DND-41 (cell line): ENCODE measurements around the gene TAT.

Experiments used
- CTCF ChIP-seq: IDR thresholded peaks from 2 replicates; pipeline ENCODE4 v1.5.1; 2012; ENCODE audit warnings: borderline replicate concordance, low read length, moderate library complexity, mild to moderate bottlenecking; ENCODE audit not compliant: poor library complexity, severe bottlenecking; ENCODE audit errors: extremely low read depth
- EZH2 ChIP-seq: IDR thresholded peaks from 3 replicates; pipeline ENCODE4 v1.6.1; 2012; ENCODE audit warnings: borderline replicate concordance, low read depth, mild to moderate bottlenecking, moderate library complexity, low read length, inconsistent platforms; ENCODE audit not compliant: severe bottlenecking

- TF ChIP-seq EZH2 (no peak), CTCF (no peak)
These were observed 44.5 kb downstream of the TAT start for GRCh38 chr16:71532366-71532765.
